KMS-11 (cell line): ENCODE results near the gene WEE2.

Source experiments
- H2AFZ ChIP-seq: fragments of 200-600 bp; sonication (generic); 2 replicates; pipeline ENCODE4 v1.6.1; 2016; ENCODE audit warnings: antibody characterized with exemption, mixed run types, low read depth
- H3K27ac ChIP-seq: fragments of 200-600 bp; sonication (generic); 2 replicates; pipeline ENCODE4 v1.6.1; 2016; ENCODE audit warnings: mild to moderate bottlenecking, mixed run types
- H3K27me3 ChIP-seq: fragments of 200-600 bp; sonication (generic); 2 replicates; pipeline ENCODE4 v1.6.1; 2017; ENCODE audit warnings: mild to moderate bottlenecking, low read depth, mixed run types, moderate library complexity; ENCODE audit not compliant: insufficient read depth
- H3K36me3 ChIP-seq: fragments of 200-600 bp; sonication (generic); 2 replicates; pipeline ENCODE4 v1.6.1; 2017; ENCODE audit warnings: mild to moderate bottlenecking, mixed run types; ENCODE audit not compliant: insufficient read depth
- H3K4me1 ChIP-seq: fragments of 200-600 bp; sonication (generic); 2 replicates; pipeline ENCODE4 v1.6.1; 2016; ENCODE audit warnings: mild to moderate bottlenecking, low read depth, mixed run types; ENCODE audit not compliant: poor library complexity, severe bottlenecking
- H3K4me2 ChIP-seq: fragments of 200-600 bp; sonication (generic); 2 replicates; pipeline ENCODE4 v1.7.0; 2016; ENCODE audit warnings: mild to moderate bottlenecking, mixed run types
- H3K4me3 ChIP-seq: fragments of 200-600 bp; sonication (generic); IDR thresholded peaks from 2 replicates; pipeline ENCODE4 v1.6.1; 2017; ENCODE audit warnings: low read depth, low read length, mixed read lengths; ENCODE audit not compliant: insufficient read depth
- H3K79me2 ChIP-seq: fragments of 200-600 bp; sonication (generic); 2 replicates; pipeline ENCODE4 v1.6.1; 2016; ENCODE audit warnings: low read depth, mixed run types; ENCODE audit not compliant: insufficient read depth
- H3K9ac ChIP-seq: fragments of 200-600 bp; sonication (generic); 2 replicates; pipeline ENCODE4 v1.6.1; 2016; ENCODE audit warnings: mild to moderate bottlenecking, mixed run types
- H4K20me1 ChIP-seq: fragments of 200-600 bp; sonication (generic); 2 replicates; pipeline ENCODE4 v1.6.1; 2016; ENCODE audit warnings: mild to moderate bottlenecking, mixed run types; ENCODE audit not compliant: insufficient read depth
- TF ChIP-seq, protein P1 (sequence below): fragments of 200-600 bp; sonication (generic); conservative IDR thresholded peaks from 2 replicates; pipeline ENCODE4 v1.6.1; 2017; ENCODE audit warnings: low read depth, mild to moderate bottlenecking, antibody characterized with exemption, low read length, moderate library complexity, mixed read lengths

The WEE2 gene

DNA sequence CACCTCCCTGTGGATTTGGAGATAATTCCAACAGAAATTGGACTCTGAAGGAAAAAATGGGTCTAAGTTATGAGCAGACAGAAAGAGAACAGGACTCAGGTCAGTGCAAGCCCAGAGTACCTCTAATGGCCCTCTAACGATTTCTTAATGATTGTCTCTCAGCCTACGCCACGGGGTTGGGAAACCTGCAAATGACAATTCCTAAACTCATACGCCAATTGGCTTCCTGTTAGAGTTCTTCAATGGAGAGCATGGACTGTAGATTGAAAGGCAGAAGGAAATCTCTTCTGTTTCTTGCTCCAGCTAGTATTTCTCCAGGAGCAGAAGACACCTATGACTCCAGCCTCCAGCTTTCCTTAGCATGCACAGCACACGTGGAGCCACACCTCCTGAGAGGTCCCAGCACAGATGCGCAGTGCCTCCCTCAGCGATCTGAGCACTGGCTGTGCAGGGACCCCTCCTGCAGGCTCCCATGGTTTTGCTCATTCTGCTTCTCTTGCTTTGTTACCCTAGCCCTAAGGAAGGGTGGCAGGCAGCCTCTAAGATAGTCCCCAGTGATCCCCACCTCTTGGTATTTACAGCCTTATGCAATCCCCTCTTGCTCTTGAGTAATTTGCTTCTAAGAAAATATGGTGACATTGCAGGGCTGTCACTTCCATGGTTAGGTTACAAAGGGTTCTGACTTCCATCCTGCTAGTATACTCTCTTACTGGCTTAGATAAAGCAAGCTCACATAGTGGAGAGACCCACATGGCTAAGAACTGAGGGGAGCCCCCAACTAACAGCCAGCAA, 36.3 kb upstream of the WEE2 start:
- Histone ChIP-seq H2AFZ (no peak overlapping the region), H3K9ac (no peak overlapping the region), H3K27ac (no peak overlapping the region), H4K20me1 (no peaks in the 10 kb centered on the region), H3K4me2 (no peak overlapping the region), H3K4me1 (no peaks in the 10 kb centered on the region), H3K4me3 (no peak overlapping the region), H3K36me3 (no peaks in the 10 kb centered on the region), H3K79me2 (no peaks in the 10 kb centered on the region), H3K27me3 (no peaks in the 10 kb centered on the region)
- TF ChIP-seq, protein P1, sequence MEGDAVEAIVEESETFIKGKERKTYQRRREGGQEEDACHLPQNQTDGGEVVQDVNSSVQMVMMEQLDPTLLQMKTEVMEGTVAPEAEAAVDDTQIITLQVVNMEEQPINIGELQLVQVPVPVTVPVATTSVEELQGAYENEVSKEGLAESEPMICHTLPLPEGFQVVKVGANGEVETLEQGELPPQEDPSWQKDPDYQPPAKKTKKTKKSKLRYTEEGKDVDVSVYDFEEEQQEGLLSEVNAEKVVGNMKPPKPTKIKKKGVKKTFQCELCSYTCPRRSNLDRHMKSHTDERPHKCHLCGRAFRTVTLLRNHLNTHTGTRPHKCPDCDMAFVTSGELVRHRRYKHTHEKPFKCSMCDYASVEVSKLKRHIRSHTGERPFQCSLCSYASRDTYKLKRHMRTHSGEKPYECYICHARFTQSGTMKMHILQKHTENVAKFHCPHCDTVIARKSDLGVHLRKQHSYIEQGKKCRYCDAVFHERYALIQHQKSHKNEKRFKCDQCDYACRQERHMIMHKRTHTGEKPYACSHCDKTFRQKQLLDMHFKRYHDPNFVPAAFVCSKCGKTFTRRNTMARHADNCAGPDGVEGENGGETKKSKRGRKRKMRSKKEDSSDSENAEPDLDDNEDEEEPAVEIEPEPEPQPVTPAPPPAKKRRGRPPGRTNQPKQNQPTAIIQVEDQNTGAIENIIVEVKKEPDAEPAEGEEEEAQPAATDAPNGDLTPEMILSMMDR = no peak

GRCh38 chr7:141673346-141673745, 34.8 kb upstream of the WEE2 start:
- Histone ChIP-seq H3K27me3 (no peaks in the 10 kb centered on the region), H3K4me2 (no peak overlapping the region), H3K79me2 (no peaks in the 10 kb centered on the region), H3K4me1 (no peaks in the 10 kb centered on the region), H3K9ac (no peak overlapping the region), H3K27ac (no peak overlapping the region), H4K20me1 (no peaks in the 10 kb centered on the region), H2AFZ (no peak overlapping the region), H3K4me3 (no peak overlapping the region), H3K36me3 (no peaks in the 10 kb centered on the region)
- TF ChIP-seq, protein P1 = no peak

GRCh38 chr7:141674171-141674671, 33.9 kb upstream of the WEE2 start:
- Histone ChIP-seq H3K4me2 (no peak overlapping the region), H3K79me2 (no peaks in the 10 kb centered on the region), H3K9ac (no peak overlapping the region), H3K27ac (no peak overlapping the region), H3K4me3 (no peak overlapping the region), H4K20me1 (no peaks in the 10 kb centered on the region), H3K27me3 (no peaks in the 10 kb centered on the region), H3K36me3 (no peaks in the 10 kb centered on the region), H2AFZ (no peak overlapping the region), H3K4me1 (no peaks in the 10 kb centered on the region)
- TF ChIP-seq, protein P1 = no peak

DNA sequence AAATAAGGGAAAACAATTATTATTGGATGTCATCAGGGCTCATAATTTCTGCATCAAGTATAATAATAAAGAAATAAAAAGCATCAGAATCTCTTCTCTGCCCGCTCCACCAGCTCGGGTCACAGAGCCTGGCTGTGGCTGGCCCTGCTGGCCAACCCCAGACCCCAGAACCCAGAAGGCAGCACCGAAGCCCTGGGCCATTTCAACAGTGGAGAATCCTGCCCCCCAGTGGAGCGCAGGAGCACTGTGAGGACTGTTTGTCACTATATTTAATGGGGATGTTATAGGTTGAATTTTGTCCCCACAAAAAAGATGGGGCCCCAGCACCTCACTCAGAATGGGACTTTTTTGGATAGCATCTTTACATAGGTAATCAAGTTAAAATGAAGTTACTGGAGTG, 33.5 kb upstream of the WEE2 start:
- Histone ChIP-seq H3K27ac (no peak overlapping the region), H3K4me3 (no peak overlapping the region), H3K9ac (no peak overlapping the region), H3K79me2 (no peaks in the 10 kb centered on the region), H4K20me1 (no peaks in the 10 kb centered on the region), H3K36me3 (no peaks in the 10 kb centered on the region), H3K27me3 (no peaks in the 10 kb centered on the region), H3K4me1 (no peaks in the 10 kb centered on the region), H2AFZ (no peak overlapping the region), H3K4me2 (no peak overlapping the region)
- TF ChIP-seq, protein P1 = peak; percentile 65
